ENCODE results near the gene ATP2C2.

DNA sequence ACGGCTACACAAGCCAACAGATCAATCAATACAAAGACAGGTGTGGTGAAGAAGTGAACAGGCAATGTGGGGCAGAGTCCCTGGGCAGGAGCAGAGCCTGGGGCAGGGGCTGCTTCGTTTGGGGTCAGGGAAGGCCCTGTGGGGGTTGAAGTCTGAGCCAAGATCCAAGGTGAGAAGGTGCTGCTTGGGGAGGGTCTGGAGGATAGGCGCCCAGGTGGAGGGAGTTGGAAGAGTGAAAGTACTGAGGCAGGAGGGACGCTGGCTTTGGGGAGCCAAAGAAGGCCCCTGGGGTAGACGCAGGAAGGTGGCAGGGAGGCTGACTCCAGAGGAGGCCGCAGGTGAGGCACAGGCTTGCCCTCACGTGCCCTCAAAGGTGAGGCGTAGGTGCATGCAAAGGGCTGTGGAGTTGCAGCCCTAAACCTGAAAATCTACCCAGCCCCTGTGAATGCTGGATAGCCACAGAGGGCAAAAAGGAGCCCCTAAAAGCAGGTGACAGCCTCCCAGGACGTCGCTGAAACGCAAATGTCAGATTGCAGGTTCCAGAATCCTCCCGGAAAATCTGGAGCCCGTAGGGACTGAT, 40.3 kb upstream of the ATP2C2 start:
- TF ChIP-seq POLR2AphosphoS5 (IDR thresholded peaks at IDR 0.05; ENCODE audit: low read depth, low read length): no peak
- no peak for TF ChIP-seq RAD21 (IDR thresholded peaks at IDR 0.05 in 1 of 2, conservative IDR thresholded peaks at IDR 0.05 in 1 of 2; ENCODE audit: low read depth in 2 of 2, low read length in 2 of 2)
- TF ChIP-seq, protein P1, sequence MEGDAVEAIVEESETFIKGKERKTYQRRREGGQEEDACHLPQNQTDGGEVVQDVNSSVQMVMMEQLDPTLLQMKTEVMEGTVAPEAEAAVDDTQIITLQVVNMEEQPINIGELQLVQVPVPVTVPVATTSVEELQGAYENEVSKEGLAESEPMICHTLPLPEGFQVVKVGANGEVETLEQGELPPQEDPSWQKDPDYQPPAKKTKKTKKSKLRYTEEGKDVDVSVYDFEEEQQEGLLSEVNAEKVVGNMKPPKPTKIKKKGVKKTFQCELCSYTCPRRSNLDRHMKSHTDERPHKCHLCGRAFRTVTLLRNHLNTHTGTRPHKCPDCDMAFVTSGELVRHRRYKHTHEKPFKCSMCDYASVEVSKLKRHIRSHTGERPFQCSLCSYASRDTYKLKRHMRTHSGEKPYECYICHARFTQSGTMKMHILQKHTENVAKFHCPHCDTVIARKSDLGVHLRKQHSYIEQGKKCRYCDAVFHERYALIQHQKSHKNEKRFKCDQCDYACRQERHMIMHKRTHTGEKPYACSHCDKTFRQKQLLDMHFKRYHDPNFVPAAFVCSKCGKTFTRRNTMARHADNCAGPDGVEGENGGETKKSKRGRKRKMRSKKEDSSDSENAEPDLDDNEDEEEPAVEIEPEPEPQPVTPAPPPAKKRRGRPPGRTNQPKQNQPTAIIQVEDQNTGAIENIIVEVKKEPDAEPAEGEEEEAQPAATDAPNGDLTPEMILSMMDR (IDR thresholded peaks at IDR 0.05; ENCODE audit: control extremely low read depth in 1 of 3, insufficient read depth in 1 of 3, low read depth in 1 of 3, low read length in 3 of 3): no peak
- no peak for TF ChIP-seq RXRA (IDR thresholded peaks at IDR 0.05; ENCODE audit: insufficient read depth, low read depth, low read length)
- no peak for TF ChIP-seq CBX5 (IDR thresholded peaks at IDR 0.05; ENCODE audit: low read depth, low read length)

Data from H1 (cell line).